Large intestine (tissue), 12 donors: ENCODE results near the gene IL20RA. TPM values are rescaled to one million over a fixed set of nuclear protein-coding genes. Genes with fewer than 3 reads are reported as not detected.
A peak's percentile ranks its signal among the peaks of the same experiment; 100 is the strongest.

Experiments used
- DNase-seq, 2 donors: peaks; one replicate each; pipeline versions ENCODE4 v3.0.0 to v3.0.0-alpha.2; 2013
- H3K27ac ChIP-seq: one replicate; pipeline ENCODE4 v1.5.1; 2013; ENCODE audit warnings: low read length
- H3K27me3 ChIP-seq: 2 replicates; pipeline ENCODE4 v1.6.1; 2013; ENCODE audit warnings: low read length; ENCODE audit not compliant: control insufficient read depth, insufficient read depth
- H3K36me3 ChIP-seq: 2 replicates; pipeline ENCODE4 v1.6.1; 2013; ENCODE audit warnings: low read length; ENCODE audit not compliant: control insufficient read depth, insufficient read depth
- H3K4me1 ChIP-seq: one replicate; pipeline ENCODE4 v1.6.1; 2013; ENCODE audit warnings: low read length; ENCODE audit not compliant: control insufficient read depth, insufficient read depth
- H3K4me3 ChIP-seq: one replicate; pipeline ENCODE4 v1.5.1; 2013; ENCODE audit warnings: low read length
- H3K9me3 ChIP-seq: one replicate; pipeline ENCODE4 v1.6.1; 2013; ENCODE audit warnings: mild to moderate bottlenecking, low read depth, low read length, moderate library complexity; ENCODE audit not compliant: control insufficient read depth
- WGBS: methylation state at CpG from one replicate; pipeline ENCODE4 v1.1.5; 2013; ENCODE audit warnings: low lambda C conversion rate; ENCODE audit not compliant: insufficient coverage; 5-methylcytosine and 5-hydroxymethylcytosine counted together
- long read RNA-seq, 11 donors: transcript quantifications; one replicate each; lab custom pipeline, GENCODE V29; 2026
- polyA plus RNA-seq: library from polyadenylated mRNA; unstranded; fragments of 120-200 nt; gene quantifications from one replicate; pipeline ENCODE4 v1.2.1, GENCODE V29; 2013

Gene IL20RA
- polyA plus RNA-seq = 2.5 TPM
- long read RNA-seq, donor 1 = 0 reads
- long read RNA-seq, donor 2, partial matches to known transcripts = 0 of 1 reads
- long read RNA-seq, donor 2, other reads (novel, unspliced or antisense) = 0 of 1 reads
- long read RNA-seq, donor 3, partial matches to known transcripts = 0 of 1 reads
- long read RNA-seq, donor 3, other reads (novel, unspliced or antisense) = 0 of 1 reads
- long read RNA-seq, donor 4 = 0 reads
- long read RNA-seq, donor 5, partial matches to known transcripts = 0 of 2 reads
- long read RNA-seq, donor 5, other reads (novel, unspliced or antisense) = 0 of 2 reads
- long read RNA-seq, donor 6, partial matches to known transcripts = 0 of 2 reads
- long read RNA-seq, donor 6, other reads (novel, unspliced or antisense) = 0 of 2 reads
- long read RNA-seq, donor 7, partial matches to known transcripts = 0 of 1 reads
- long read RNA-seq, donor 7, other reads (novel, unspliced or antisense) = 0 of 1 reads
- long read RNA-seq, donor 8 = 0 reads
- long read RNA-seq, donor 9, partial matches to known transcripts = 0 of 1 reads
- long read RNA-seq, donor 9, other reads (novel, unspliced or antisense) = 0 of 1 reads
- long read RNA-seq, donor 10 = 0 reads
- long read RNA-seq, donor 11 = 0 reads

GRCh38 chr6:137044366-137045221 lies at the start of gene IL20RA:
Gene IL20RA (minus strand): TSS chr6:137044965. CDS start chr6:137044728, 237 bp downstream.
- H3K36me3 ChIP-seq = no peaks in the 10 kb centered on the region
- peaks cover 31% of the 10 kb centered on the region for H3K27me3 ChIP-seq
- peak; percentile 37 to 80 for DNase-seq
- peak within 1 kb of the TSS; percentile 63 for H3K4me3 ChIP-seq
- 80% methylated on average over 3 of the region's 83 CpGs for WGBS
- no peaks in the 10 kb centered on the region for H3K4me1 ChIP-seq
- H3K9me3 ChIP-seq = no peaks in the 10 kb centered on the region
- H3K27ac ChIP-seq = no peak within 1 kb of the TSS

- Histone ChIP-seq H3K9me3 (peaks cover 6% of the 10 kb centered on the region), H3K27me3 (no peaks in the 10 kb centered on the region), H3K36me3 (no peaks in the 10 kb centered on the region), H3K4me3 (no peak overlapping the region), H3K27ac (no peak overlapping the region), H3K4me1 (peaks cover 10% of the 10 kb centered on the region)
- 100% methylated on average over 2 of the region's 6 CpGs for WGBS
- peak in 1 of 2 donors; percentile 51 for DNase-seq
Measured at GRCh38 chr6:137093183-137094069, 48.7 kb upstream of the IL20RA start.

GRCh38 chr6:137092018-137092417 lies 47.3 kb upstream of the IL20RA start:
- no peak overlapping the region for H3K27ac ChIP-seq
- H3K4me1 ChIP-seq = peaks cover 10% of the 10 kb centered on the region
- H3K27me3 ChIP-seq = no peaks in the 10 kb centered on the region
- peak; percentile 72 to 79 for DNase-seq
- peaks cover 6% of the 10 kb centered on the region for H3K9me3 ChIP-seq
- no peak overlapping the region for H3K4me3 ChIP-seq
- no CpG with 5 or more reads among the region's 1 CpG for WGBS
- H3K36me3 ChIP-seq = no peaks in the 10 kb centered on the region

- no peak for DNase-seq
- Histone ChIP-seq H3K27ac (no peak overlapping the region), H3K9me3 (peaks cover 6% of the 10 kb centered on the region), H3K36me3 (no peaks in the 10 kb centered on the region), H3K4me1 (peaks cover 10% of the 10 kb centered on the region), H3K4me3 (no peak overlapping the region), H3K27me3 (no peaks in the 10 kb centered on the region)
- no CpG with 5 or more reads among the region's 5 CpGs for WGBS
Measured at GRCh38 chr6:137089305-137089704, 44.5 kb upstream of the IL20RA start.

GRCh38 chr6:137087902-137088301 lies 43.1 kb upstream of the IL20RA start:
- Histone ChIP-seq H3K4me3 (no peak overlapping the region), H3K27ac (no peak overlapping the region), H3K9me3 (peaks cover 6% of the 10 kb centered on the region), H3K4me1 (peaks cover 4% of the 10 kb centered on the region), H3K27me3 (no peaks in the 10 kb centered on the region), H3K36me3 (no peaks in the 10 kb centered on the region)
- DNase-seq = no peak
- WGBS = 85% methylated on average over 2 of the region's 3 CpGs

- no peak overlapping the region for H3K27ac ChIP-seq
Measured at GRCh38 chr6:137086031-137086430, 41.3 kb upstream of the IL20RA start.

GRCh38 chr6:137084865-137085617 lies 40.3 kb upstream of the IL20RA start:
- Histone ChIP-seq H3K4me1 (no peaks in the 10 kb centered on the region), H3K9me3 (no peaks in the 10 kb centered on the region), H3K27me3 (no peaks in the 10 kb centered on the region), H3K4me3 (no peak overlapping the region), H3K27ac (no peak overlapping the region), H3K36me3 (no peaks in the 10 kb centered on the region)
- 81% methylated on average over 2 of the region's 2 CpGs for WGBS
- DNase-seq = no peak

More at GRCh38 chr6:137086031-137086430, 41.3 kb upstream of the IL20RA start:
- no peaks in the 10 kb centered on the region for H3K9me3 ChIP-seq
- 100% methylated on average over 1 of the region's 1 CpG for WGBS
- H3K27me3 ChIP-seq = no peaks in the 10 kb centered on the region
- H3K36me3 ChIP-seq = no peaks in the 10 kb centered on the region
- no peak for DNase-seq
- H3K4me1 ChIP-seq = no peaks in the 10 kb centered on the region
- no peak overlapping the region for H3K4me3 ChIP-seq

- Histone ChIP-seq H3K27ac (no peak overlapping the region), H3K4me1 (no peaks in the 10 kb centered on the region), H3K9me3 (no peaks in the 10 kb centered on the region), H3K27me3 (no peaks in the 10 kb centered on the region), H3K36me3 (no peaks in the 10 kb centered on the region), H3K4me3 (no peak overlapping the region)
- 80% methylated on average over 1 of the region's 4 CpGs for WGBS
- no peak for DNase-seq
Measured at GRCh38 chr6:137084090-137084489, 39.3 kb upstream of the IL20RA start.

- Histone ChIP-seq H3K4me1 (no peaks in the 10 kb centered on the region), H3K27ac (no peak overlapping the region), H3K27me3 (no peaks in the 10 kb centered on the region), H3K4me3 (no peak overlapping the region), H3K9me3 (no peaks in the 10 kb centered on the region), H3K36me3 (no peaks in the 10 kb centered on the region)
- no CpG with 5 or more reads among the region's 3 CpGs for WGBS
- DNase-seq = no peak
Measured at GRCh38 chr6:137081997-137082396, 37.2 kb upstream of the IL20RA start.
